HAP-1 (cell line): ENCODE measurements around the gene SLC7A4.
"Not testable (repeated sequence)": the region's sequence is repeated elsewhere in the genome, so short reads cannot be mapped to it uniquely, and the experiment has no call there.

Experiments
- DNase-seq, 2 experiments: peaks; one replicate each; pipeline ENCODE4 v3.0.0-alpha.2; 2016 to 2020; ENCODE audit warnings: low spot score in 2 of 2
- H3K27me3 ChIP-seq: fragments of 250-450 bp; sonication (Bioruptor Pico); 2 replicates; pipeline ENCODE4 v1.5.1; 2020; ENCODE audit warnings: low read depth, mild to moderate bottlenecking, moderate library complexity
- H3K36me3 ChIP-seq: fragments of 250-450 bp; sonication (Bioruptor Pico); replicated peaks from 2 replicates; pipeline ENCODE4 v1.5.1; 2020; ENCODE audit warnings: mild to moderate bottlenecking
- H3K4me1 ChIP-seq: fragments of 250-450 bp; sonication (Bioruptor Pico); 2 replicates; pipeline ENCODE4 v1.5.1; 2020; ENCODE audit warnings: mild to moderate bottlenecking
- H3K4me3 ChIP-seq: fragments of 250-450 bp; sonication (Bioruptor Pico); 2 replicates; pipeline ENCODE4 v1.5.1; 2020; ENCODE audit warnings: mild to moderate bottlenecking, moderate library complexity
- H3K9me3 ChIP-seq: fragments of 250-450 bp; sonication (Bioruptor Pico); 2 replicates; pipeline ENCODE4 v1.5.1; 2020; ENCODE audit warnings: mild to moderate bottlenecking, moderate library complexity
- in situ Hi-C: fragments of 300-500 bp; cut with MboI; formaldehyde crosslinking; loops from 3 replicates; pipeline ENCODE4 v1.14.3; 2020; ENCODE audit warnings: low sequenced_read_pairs, inconsistent platforms, mixed read lengths

Gene SLC7A4

GRCh38 chr22:21013657-21014201 lies 18.6 kb downstream of the SLC7A4 start:
- peak overlapping the region; percentile 34 for H3K4me3 ChIP-seq
- peaks cover 11% of the 10 kb centered on the region for H3K4me1 ChIP-seq
- H3K36me3 ChIP-seq: no peaks in the 10 kb centered on the region
- no peak for DNase-seq
- H3K27me3 ChIP-seq: no peaks in the 10 kb centered on the region
- in situ Hi-C loops: loop anchor here (10.0 kb wide), 2 partner anchors 159 to 651 kb away; partner anchors contain the start of genes PI4KA, PPIL2 and SNAP29
- no peaks in the 10 kb centered on the region for H3K9me3 ChIP-seq

GRCh38 chr22:21012446-21013407 lies 19.6 kb downstream of the SLC7A4 start:
- Histone ChIP-seq H3K4me1 (peaks cover 11% of the 10 kb centered on the region), H3K4me3 (no peak overlapping the region), H3K27me3 (no peaks in the 10 kb centered on the region), H3K36me3 (no peaks in the 10 kb centered on the region), H3K9me3 (no peaks in the 10 kb centered on the region)
- no peak for DNase-seq
- in situ Hi-C loops: loop anchor here (10.0 kb wide), 2 partner anchors 158 to 652 kb away; partner anchors contain the start of genes PI4KA, PPIL2 and SNAP29

GRCh38 chr22:21010426-21011113 lies 21.8 kb downstream of the SLC7A4 start:
- H3K9me3 ChIP-seq: no peaks in the 10 kb centered on the region
- H3K4me3 ChIP-seq: no peak overlapping the region
- DNase-seq: no peak
- in situ Hi-C loops: loop anchor here (10.0 kb wide), 2 partner anchors 156 to 654 kb away; partner anchors contain the start of genes PI4KA, PPIL2 and SNAP29
- peaks cover 11% of the 10 kb centered on the region for H3K4me1 ChIP-seq
- H3K36me3 ChIP-seq: no peaks in the 10 kb centered on the region
- no peaks in the 10 kb centered on the region for H3K27me3 ChIP-seq

GRCh38 chr22:21009638-21010425 lies 22.5 kb downstream of the SLC7A4 start:
- peak in 1 of 2 experiments; percentile 74 for DNase-seq
- H3K36me3 ChIP-seq: no peaks in the 10 kb centered on the region
- peaks cover 11% of the 10 kb centered on the region for H3K4me1 ChIP-seq
- H3K27me3 ChIP-seq: no peaks in the 10 kb centered on the region
- H3K4me3 ChIP-seq: no peak overlapping the region
- in situ Hi-C loops: loop anchor here (10.0 kb wide), 2 partner anchors 155 to 655 kb away; partner anchors contain the start of genes PI4KA, PPIL2 and SNAP29
- H3K9me3 ChIP-seq: no peaks in the 10 kb centered on the region

GRCh38 chr22:21009208-21009607 lies 23.2 kb downstream of the SLC7A4 start:
- H3K4me3 ChIP-seq, H3K9me3 ChIP-seq, H3K27me3 ChIP-seq, H3K36me3 ChIP-seq, in situ Hi-C loops, DNase-seq, H3K4me1 ChIP-seq: not testable (repeated sequence)

- DNase-seq: no peak
- Histone ChIP-seq H3K9me3 (no peaks in the 10 kb centered on the region), H3K4me3 (no peak overlapping the region), H3K36me3 (peaks cover 20% of the 10 kb centered on the region), H3K27me3 (no peaks in the 10 kb centered on the region), H3K4me1 (peaks cover 12% of the 10 kb centered on the region)
- in situ Hi-C loops: no loop called here
Measured at GRCh38 chr22:21003782-21004181, 28.6 kb downstream of the SLC7A4 start.

- H3K36me3 ChIP-seq: peaks cover 36% of the 10 kb centered on the region
- H3K9me3 ChIP-seq: no peaks in the 10 kb centered on the region
- peak; percentile 87 to 98 for DNase-seq
- no peaks in the 10 kb centered on the region for H3K27me3 ChIP-seq
- H3K4me3 ChIP-seq: peak within 1 kb of the TSS; percentile 77
- in situ Hi-C loops: no loop called here
- H3K4me1 ChIP-seq: peaks cover 12% of the 10 kb centered on the region
Measured at GRCh38 chr22:21001601-21002325, 30.6 kb downstream of the SLC7A4 start, which contains the start of gene THAP7. TSS of gene THAP7 (minus strand) at chr22:21002118. CDS start at chr22:21001911, 207 bp downstream.

GRCh38 chr22:21000987-21001600 lies 31.3 kb downstream of the SLC7A4 start:
- no peaks in the 10 kb centered on the region for H3K9me3 ChIP-seq
- peaks cover 37% of the 10 kb centered on the region for H3K36me3 ChIP-seq
- peak overlapping the region; percentile 77 for H3K4me3 ChIP-seq
- peaks cover 12% of the 10 kb centered on the region for H3K4me1 ChIP-seq
- in situ Hi-C loops: no loop called here
- H3K27me3 ChIP-seq: no peaks in the 10 kb centered on the region
- peak in 1 of 2 experiments; percentile 38 for DNase-seq

- peak overlapping the region; percentile 77 for H3K4me3 ChIP-seq
- in situ Hi-C loops: no loop called here
- peaks cover 37% of the 10 kb centered on the region for H3K36me3 ChIP-seq
- DNase-seq: no peak
- no peaks in the 10 kb centered on the region for H3K9me3 ChIP-seq
- no peaks in the 10 kb centered on the region for H3K27me3 ChIP-seq
- H3K4me1 ChIP-seq: peaks cover 12% of the 10 kb centered on the region
Measured at GRCh38 chr22:21000207-21000986, 32.0 kb downstream of the SLC7A4 start.

GRCh38 chr22:20999350-21000206 lies 32.8 kb downstream of the SLC7A4 start:
- Histone ChIP-seq H3K4me3 (no peak overlapping the region), H3K36me3 (peaks cover 40% of the 10 kb centered on the region)
- in situ Hi-C loops: no loop called here

More at GRCh38 chr22:20999350-21000206, 32.8 kb downstream of the SLC7A4 start:
- H3K27me3 ChIP-seq: no peaks in the 10 kb centered on the region
- DNase-seq: no peak
- H3K9me3 ChIP-seq: no peaks in the 10 kb centered on the region
- peaks cover 12% of the 10 kb centered on the region for H3K4me1 ChIP-seq
